Stimulated activated CD4-positive, alpha-beta T cell treated with anti-CD3 and anti-CD28 coated beads, Interleukin-1b, Interleukin-23, amount 100 ng/mL, for 48 hours (primary cell): ENCODE measurements around the gene RAB20.
"Not testable (repeated sequence)": the region's sequence is repeated elsewhere in the genome, so short reads cannot be mapped to it uniquely, and the experiment has no call there.

Experiments used
- DNase-seq: peaks from one replicate; pipeline ENCODE4 v3.0.0-alpha.2; 2020

RAB20 gene

GRCh38 chr13:110506859-110507566 lies 54.5 kb downstream of the RAB20 start:
- no peak for DNase-seq

GRCh38 chr13:110506396-110506795 lies 55.1 kb downstream of the RAB20 start:
- no peak for DNase-seq

GRCh38 chr13:110505594-110505993 lies 55.9 kb downstream of the RAB20 start:
- DNase-seq = no peak

GRCh38 chr13:110503979-110504499 lies 57.5 kb downstream of the RAB20 start:
- no peak for DNase-seq

- DNase-seq = no peak
Measured at GRCh38 chr13:110503037-110503901, 58.3 kb downstream of the RAB20 start.

- DNase-seq = no peak
Measured at GRCh38 chr13:110501188-110501587, 60.3 kb downstream of the RAB20 start.

- no peak for DNase-seq
Measured at GRCh38 chr13:110500341-110500740, 61.2 kb downstream of the RAB20 start.

- no peak for DNase-seq
Measured at GRCh38 chr13:110499621-110500281, 61.8 kb downstream of the RAB20 start.

- no peak for DNase-seq
Measured at GRCh38 chr13:110498765-110499164, 62.8 kb downstream of the RAB20 start.

GRCh38 chr13:110498327-110498726 lies 63.2 kb downstream of the RAB20 start:
- no peak for DNase-seq

GRCh38 chr13:110497896-110498295 lies 63.6 kb downstream of the RAB20 start:
- DNase-seq = not testable (repeated sequence)

- DNase-seq = no peak
Measured at GRCh38 chr13:110497003-110497402, 64.5 kb downstream of the RAB20 start.

GRCh38 chr13:110496281-110496680 lies 65.2 kb downstream of the RAB20 start:
- DNase-seq = no peak

- no peak for DNase-seq
Measured at GRCh38 chr13:110495881-110496280, 65.6 kb downstream of the RAB20 start.

- no peak for DNase-seq
Measured at GRCh38 chr13:110495376-110495775, 66.1 kb downstream of the RAB20 start.

- DNase-seq = no peak
Measured at GRCh38 chr13:110493613-110494012, 67.9 kb downstream of the RAB20 start.

- no peak for DNase-seq
Measured at GRCh38 chr13:110492679-110493593, 68.6 kb downstream of the RAB20 start.

- DNase-seq = no peak
Measured at GRCh38 chr13:110491869-110492678, 69.4 kb downstream of the RAB20 start.

GRCh38 chr13:110490009-110490770 lies 71.3 kb downstream of the RAB20 start:
- no peak for DNase-seq

GRCh38 chr13:110486880-110487279 lies 74.6 kb downstream of the RAB20 start:
- DNase-seq = not testable (repeated sequence)
